HEK293 (cell line): ENCODE data around the gene MC1R.

ENCODE experiments used
- TCF7L2 ChIP-seq: IDR thresholded peaks from 2 replicates; pipeline ENCODE4 v1.6.1; 2011; ENCODE audit warnings: low read depth, mild to moderate bottlenecking, inconsistent platforms, low read length, moderate library complexity, borderline replicate concordance
- ZBTB8A ChIP-seq: fragments of 450-650 bp; formaldehyde crosslinking; IDR thresholded peaks from 2 replicates; pipeline ENCODE4 v1.5.1; 2016; ENCODE audit warnings: missing biosample characterization, missing genetic modification characterization
- ZNF157 ChIP-seq: fragments of 450-650 bp; formaldehyde crosslinking; IDR thresholded peaks from 2 replicates; pipeline ENCODE4 v1.5.1; 2016; ENCODE audit warnings: missing biosample characterization, missing genetic modification characterization
- ZNF433 ChIP-seq: fragments of 450-650 bp; formaldehyde crosslinking; IDR thresholded peaks from 2 replicates; pipeline ENCODE4 v1.5.1; 2016; ENCODE audit warnings: missing biosample characterization, missing genetic modification characterization, low read depth
- TF ChIP-seq, protein P1 (sequence below): fragments of 450-650 bp; formaldehyde crosslinking; IDR thresholded peaks from 2 replicates; pipeline ENCODE4 v1.5.1; 2016; ENCODE audit warnings: missing biosample characterization, missing genetic modification characterization
- TF ChIP-seq, protein P2 (sequence below): fragments of 450-650 bp; formaldehyde crosslinking; IDR thresholded peaks from 2 replicates; pipeline ENCODE4 v1.5.1; 2016; ENCODE audit warnings: missing biosample characterization, missing genetic modification characterization

DNA sequence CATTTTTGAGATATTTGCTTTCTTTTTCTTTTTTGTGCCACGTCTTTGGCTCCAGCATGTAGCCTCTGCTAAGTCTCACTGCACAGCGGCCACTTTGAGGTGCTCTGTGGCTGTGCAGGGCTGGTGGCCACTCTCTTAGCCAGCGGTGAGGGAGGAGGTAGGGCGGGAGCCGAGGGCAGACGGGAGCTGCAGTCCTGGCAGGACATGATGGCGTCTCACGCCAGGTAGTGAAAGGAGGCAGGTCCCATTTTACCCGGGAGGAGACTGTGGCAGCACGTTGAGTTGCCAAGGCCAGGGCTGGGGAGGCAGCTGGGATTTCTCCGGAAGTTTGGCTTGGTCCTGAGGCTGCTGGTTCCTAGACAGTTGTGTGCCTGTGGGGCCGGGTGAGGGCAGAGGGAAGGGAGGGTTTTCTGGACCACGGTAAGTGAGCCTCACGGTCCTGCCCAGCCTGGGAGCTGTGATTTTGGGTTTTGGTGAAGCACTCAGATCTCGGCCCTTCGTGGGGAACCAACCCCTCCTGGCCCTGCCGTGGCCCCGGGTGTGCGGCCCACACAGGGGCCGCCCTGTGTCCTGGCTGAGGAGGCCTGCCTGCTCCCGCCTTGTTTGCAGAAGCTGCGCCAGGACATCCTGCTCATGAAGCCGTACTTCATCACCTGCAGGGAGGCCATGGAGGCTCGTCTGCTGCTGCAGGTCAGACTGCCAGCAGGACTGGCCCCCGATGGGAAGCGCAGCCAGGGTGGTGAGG is 44.3 kb downstream of the MC1R start:
- TF ChIP-seq, protein P1, sequence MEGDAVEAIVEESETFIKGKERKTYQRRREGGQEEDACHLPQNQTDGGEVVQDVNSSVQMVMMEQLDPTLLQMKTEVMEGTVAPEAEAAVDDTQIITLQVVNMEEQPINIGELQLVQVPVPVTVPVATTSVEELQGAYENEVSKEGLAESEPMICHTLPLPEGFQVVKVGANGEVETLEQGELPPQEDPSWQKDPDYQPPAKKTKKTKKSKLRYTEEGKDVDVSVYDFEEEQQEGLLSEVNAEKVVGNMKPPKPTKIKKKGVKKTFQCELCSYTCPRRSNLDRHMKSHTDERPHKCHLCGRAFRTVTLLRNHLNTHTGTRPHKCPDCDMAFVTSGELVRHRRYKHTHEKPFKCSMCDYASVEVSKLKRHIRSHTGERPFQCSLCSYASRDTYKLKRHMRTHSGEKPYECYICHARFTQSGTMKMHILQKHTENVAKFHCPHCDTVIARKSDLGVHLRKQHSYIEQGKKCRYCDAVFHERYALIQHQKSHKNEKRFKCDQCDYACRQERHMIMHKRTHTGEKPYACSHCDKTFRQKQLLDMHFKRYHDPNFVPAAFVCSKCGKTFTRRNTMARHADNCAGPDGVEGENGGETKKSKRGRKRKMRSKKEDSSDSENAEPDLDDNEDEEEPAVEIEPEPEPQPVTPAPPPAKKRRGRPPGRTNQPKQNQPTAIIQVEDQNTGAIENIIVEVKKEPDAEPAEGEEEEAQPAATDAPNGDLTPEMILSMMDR: no peak
- TF ChIP-seq ZNF157 (tag by site-specific recombination) (no peak), ZBTB8A (tag by site-specific recombination) (no peak), TCF7L2 (no peak), ZNF433 (no peak)
- TF ChIP-seq, protein P2, sequence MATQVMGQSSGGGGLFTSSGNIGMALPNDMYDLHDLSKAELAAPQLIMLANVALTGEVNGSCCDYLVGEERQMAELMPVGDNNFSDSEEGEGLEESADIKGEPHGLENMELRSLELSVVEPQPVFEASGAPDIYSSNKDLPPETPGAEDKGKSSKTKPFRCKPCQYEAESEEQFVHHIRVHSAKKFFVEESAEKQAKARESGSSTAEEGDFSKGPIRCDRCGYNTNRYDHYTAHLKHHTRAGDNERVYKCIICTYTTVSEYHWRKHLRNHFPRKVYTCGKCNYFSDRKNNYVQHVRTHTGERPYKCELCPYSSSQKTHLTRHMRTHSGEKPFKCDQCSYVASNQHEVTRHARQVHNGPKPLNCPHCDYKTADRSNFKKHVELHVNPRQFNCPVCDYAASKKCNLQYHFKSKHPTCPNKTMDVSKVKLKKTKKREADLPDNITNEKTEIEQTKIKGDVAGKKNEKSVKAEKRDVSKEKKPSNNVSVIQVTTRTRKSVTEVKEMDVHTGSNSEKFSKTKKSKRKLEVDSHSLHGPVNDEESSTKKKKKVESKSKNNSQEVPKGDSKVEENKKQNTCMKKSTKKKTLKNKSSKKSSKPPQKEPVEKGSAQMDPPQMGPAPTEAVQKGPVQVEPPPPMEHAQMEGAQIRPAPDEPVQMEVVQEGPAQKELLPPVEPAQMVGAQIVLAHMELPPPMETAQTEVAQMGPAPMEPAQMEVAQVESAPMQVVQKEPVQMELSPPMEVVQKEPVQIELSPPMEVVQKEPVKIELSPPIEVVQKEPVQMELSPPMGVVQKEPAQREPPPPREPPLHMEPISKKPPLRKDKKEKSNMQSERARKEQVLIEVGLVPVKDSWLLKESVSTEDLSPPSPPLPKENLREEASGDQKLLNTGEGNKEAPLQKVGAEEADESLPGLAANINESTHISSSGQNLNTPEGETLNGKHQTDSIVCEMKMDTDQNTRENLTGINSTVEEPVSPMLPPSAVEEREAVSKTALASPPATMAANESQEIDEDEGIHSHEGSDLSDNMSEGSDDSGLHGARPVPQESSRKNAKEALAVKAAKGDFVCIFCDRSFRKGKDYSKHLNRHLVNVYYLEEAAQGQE (tag by site-specific recombination): no peak
